Ovary (tissue), 9 donors: ENCODE data around the gene EXOSC10. TPM values are rescaled to one million over a fixed set of nuclear protein-coding genes. Genes with fewer than 3 reads are reported as not detected.

Source experiments
- DNase-seq, 5 donors: peaks; one replicate each; pipeline ENCODE4 v3.0.0-alpha.2; 2019 to 2020
- H3K27ac ChIP-seq, 2 donors: fragments of 200-600 bp; one replicate each; pipeline versions ENCODE4 v1.5.1 to v1.8.0; 2019 to 2022
- H3K27me3 ChIP-seq: fragments of 200-600 bp; one replicate; pipeline ENCODE4 v1.8.0; 2022
- H3K36me3 ChIP-seq: fragments of 200-600 bp; sonication (generic); one replicate; pipeline ENCODE4 v1.5.1; 2019
- H3K4me1 ChIP-seq: one replicate; pipeline ENCODE4 v1.8.1; 2013; ENCODE audit warnings: mild to moderate bottlenecking, moderate library complexity; ENCODE audit not compliant: insufficient read depth
- H3K4me3 ChIP-seq: fragments of 200-600 bp; sonication (generic); one replicate; pipeline ENCODE4 v1.5.1; 2017
- H3K9me3 ChIP-seq, 2 donors: fragments of 200-600 bp in 1 of 2; sonication (generic) in 1 of 2; one replicate each; pipeline versions ENCODE4 v1.5.1 to v1.8.1; 2013 to 2019; ENCODE audit warnings: mild to moderate bottlenecking in 1 of 2, moderate library complexity in 1 of 2
- EP300 ChIP-seq: sonication (generic); formaldehyde crosslinking; IDR thresholded peaks from one replicate; pipeline ENCODE4 v1.6.1; 2017; ENCODE audit warnings: antibody characterized with exemption
- POLR2A ChIP-seq: fragments of 450-650 bp; IDR thresholded peaks from one replicate; pipeline ENCODE4 v1.6.1; 2017; ENCODE audit warnings: antibody characterized with exemption, mild to moderate bottlenecking, moderate library complexity
- WGBS, 3 donors: extraction: QIAGEN DNeasy Blood & Tissue Kit in 1 of 3; methylation state at CpG; one replicate each; pipeline versions ENCODE4 v1.1.5 to v1.1.7; 2013 to 2017; 5-methylcytosine and 5-hydroxymethylcytosine counted together
- intact Hi-C, 4 donors: fragments of 100-400 bp; cut with DNase I; formaldehyde crosslinking; loops; one replicate each; pipeline versions ENCODE4 v1.11.0 to v1.15.1; 2022 to 2023
- polyA plus RNA-seq, 2 donors: library from polyadenylated mRNA; stranded (reverse); fragments of 200-250 nt in 1 of 2; fragments of 350-450 nt in 1 of 2; fragmentation: Illumina TruSeq in 1 of 2; extraction: RNeasy Lipid Tissue Mini Kit (QIAGEN cat#74804) in 1 of 2; gene quantifications; one replicate each; pipeline ENCODE4 v1.2.3, GENCODE V29; 2013 to 2014
- total RNA-seq, 7 donors: library from RNA; depleted of rRNA in 2 of 7; stranded (reverse); fragments of >200 nt in 2 of 7; fragmentation: NEBNext Ultra II Directional in 3 of 7; extraction: Animal tissue kit (Norgen Biotek cat#: 25700) in 3 of 7; gene quantifications; one replicate each; pipeline versions ENCODE4 v1.1.0 to v1.2.4, GENCODE V29; 2016 to 2023
- TF ChIP-seq, protein P1 (sequence below), 3 donors: fragments of 450-650 bp in 2 of 3; fragments of 200-600 bp in 1 of 3; IDR thresholded peaks; one replicate each; pipeline versions ENCODE4 v1.5.1 to v1.8.0; 2016 to 2022; ENCODE audit warnings: antibody characterized with exemption in 3 of 3, mild to moderate bottlenecking in 1 of 3
- donor health status: DM: no; HTN: no; CAD: no; lungs with moderate emphysema.
- donor health status: DM: no; HTN: no; CAD: no.
- donor health status: Bipolar disorder and iron deficiency.
- donor health status: DM: yes; HTN: yes; CAD: no.
- donor health status: DM: no; HTN: no; CAD: no.
- donor health status: DM: yes; HTN: yes; CAD: no.

The EXOSC10 gene
- total and polyA plus RNA-seq, 9 donors: 36.1 to 60.5 (median 48.6) TPM

GRCh38 chr1:11125931-11126330, 26.3 kb upstream of the EXOSC10 start:
- TF ChIP-seq EP300: no peak
- TF ChIP-seq POLR2A: no peak
- TF ChIP-seq, protein P1, sequence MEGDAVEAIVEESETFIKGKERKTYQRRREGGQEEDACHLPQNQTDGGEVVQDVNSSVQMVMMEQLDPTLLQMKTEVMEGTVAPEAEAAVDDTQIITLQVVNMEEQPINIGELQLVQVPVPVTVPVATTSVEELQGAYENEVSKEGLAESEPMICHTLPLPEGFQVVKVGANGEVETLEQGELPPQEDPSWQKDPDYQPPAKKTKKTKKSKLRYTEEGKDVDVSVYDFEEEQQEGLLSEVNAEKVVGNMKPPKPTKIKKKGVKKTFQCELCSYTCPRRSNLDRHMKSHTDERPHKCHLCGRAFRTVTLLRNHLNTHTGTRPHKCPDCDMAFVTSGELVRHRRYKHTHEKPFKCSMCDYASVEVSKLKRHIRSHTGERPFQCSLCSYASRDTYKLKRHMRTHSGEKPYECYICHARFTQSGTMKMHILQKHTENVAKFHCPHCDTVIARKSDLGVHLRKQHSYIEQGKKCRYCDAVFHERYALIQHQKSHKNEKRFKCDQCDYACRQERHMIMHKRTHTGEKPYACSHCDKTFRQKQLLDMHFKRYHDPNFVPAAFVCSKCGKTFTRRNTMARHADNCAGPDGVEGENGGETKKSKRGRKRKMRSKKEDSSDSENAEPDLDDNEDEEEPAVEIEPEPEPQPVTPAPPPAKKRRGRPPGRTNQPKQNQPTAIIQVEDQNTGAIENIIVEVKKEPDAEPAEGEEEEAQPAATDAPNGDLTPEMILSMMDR (IDR thresholded peaks at IDR 0.05): no peak
- intact Hi-C loops: no loop called here
- no peak overlapping the region for H3K27ac ChIP-seq
- no peak overlapping the region for H3K4me3 ChIP-seq
- H3K4me1 ChIP-seq: no peaks in the 10 kb centered on the region
- 87 to 93% (median 90%) methylated on average over 5 of the region's 5 CpGs for WGBS, 3 donors
- H3K9me3 ChIP-seq: no peaks in the 10 kb centered on the region
- H3K36me3 ChIP-seq: no peaks in the 10 kb centered on the region
- no peak for DNase-seq
- H3K27me3 ChIP-seq: no peaks in the 10 kb centered on the region

- intact Hi-C loops: no loop called here
- Histone ChIP-seq H3K4me1 (no peaks in the 10 kb centered on the region), H3K27me3 (no peaks in the 10 kb centered on the region), H3K36me3 (no peaks in the 10 kb centered on the region), H3K27ac (no peak overlapping the region), H3K9me3 (no peaks in the 10 kb centered on the region), H3K4me3 (no peak overlapping the region)
- DNase-seq: no peak
- TF ChIP-seq, protein P1 (IDR thresholded peaks at IDR 0.05): no peak
- TF ChIP-seq EP300 (no peak), POLR2A (no peak)
- 94 to 99% (median 97%) methylated on average over 3 of the region's 3 CpGs for WGBS, 3 donors
Measured at GRCh38 chr1:11124965-11125364, 25.3 kb upstream of the EXOSC10 start.

- intact Hi-C loops: no loop called here
- WGBS, 3 donors: 91 to 97% (median 96%) methylated on average over 2 of the region's 2 CpGs
- DNase-seq: no peak
- no peaks in the 10 kb centered on the region for H3K9me3 ChIP-seq
- H3K27me3 ChIP-seq: no peaks in the 10 kb centered on the region
- H3K36me3 ChIP-seq: no peaks in the 10 kb centered on the region
- TF ChIP-seq, protein P1 (IDR thresholded peaks at IDR 0.05): no peak
- TF ChIP-seq EP300 (no peak), POLR2A (no peak)
- H3K4me3 ChIP-seq: no peak overlapping the region
- H3K27ac ChIP-seq: no peak overlapping the region
- no peaks in the 10 kb centered on the region for H3K4me1 ChIP-seq
Measured at GRCh38 chr1:11116318-11116717, 16.6 kb upstream of the EXOSC10 start.

DNA sequence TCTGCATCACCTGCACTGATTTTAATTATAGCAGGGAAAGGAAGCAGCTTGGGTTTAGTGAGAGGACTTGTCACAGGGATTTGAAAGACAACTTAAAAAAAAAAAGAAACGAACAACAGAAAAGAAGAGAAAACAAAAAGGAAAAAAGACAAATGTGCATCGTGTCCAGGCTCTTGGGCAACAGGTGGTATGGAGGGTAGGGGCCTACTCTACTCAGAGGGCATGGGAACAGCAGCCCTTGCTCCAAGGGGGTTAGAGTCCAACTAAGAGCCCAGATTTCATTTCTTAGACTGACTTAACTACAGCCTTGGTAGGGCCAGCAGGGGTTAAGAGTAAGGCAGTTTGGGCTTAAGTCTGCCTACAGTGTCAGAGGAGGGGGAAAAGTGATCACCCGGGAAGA, 15.3 kb upstream of the EXOSC10 start:
- WGBS, 3 donors: 80 to 88% (median 85%) methylated on average over 3 of the region's 3 CpGs
- no peaks in the 10 kb centered on the region for H3K36me3 ChIP-seq
- intact Hi-C loops: no loop called here

More for the DNA sequence above, 15.3 kb upstream of the EXOSC10 start:
- Histone ChIP-seq H3K4me3 (no peak overlapping the region), H3K27me3 (no peaks in the 10 kb centered on the region), H3K27ac (no peak overlapping the region), H3K9me3 (no peaks in the 10 kb centered on the region), H3K4me1 (no peaks in the 10 kb centered on the region)
- TF ChIP-seq EP300 (no peak), POLR2A (no peak)
- TF ChIP-seq, protein P1 (IDR thresholded peaks at IDR 0.05): no peak
- DNase-seq: no peak
